AG09309 (cell line): ENCODE measurements around the gene GPC3.

Experiments used
- DNase-seq: peaks from one replicate; pipeline ENCODE4 v3.0.0-alpha.2; 2010; ENCODE audit warnings: low read depth
- H3K4me3 ChIP-seq: 2 replicates; pipeline ENCODE4 v1.5.1; 2011; ENCODE audit warnings: mild to moderate bottlenecking, low read depth, low read length, moderate library complexity; ENCODE audit not compliant: control insufficient read depth
- CTCF ChIP-seq: IDR thresholded peaks from 2 replicates; pipeline ENCODE4 v1.5.1; 2011; ENCODE audit warnings: mild to moderate bottlenecking, low read depth, low read length, inconsistent platforms; ENCODE audit not compliant: insufficient read depth, control insufficient read depth; ENCODE audit errors: missing control alignments

Gene GPC3

DNA sequence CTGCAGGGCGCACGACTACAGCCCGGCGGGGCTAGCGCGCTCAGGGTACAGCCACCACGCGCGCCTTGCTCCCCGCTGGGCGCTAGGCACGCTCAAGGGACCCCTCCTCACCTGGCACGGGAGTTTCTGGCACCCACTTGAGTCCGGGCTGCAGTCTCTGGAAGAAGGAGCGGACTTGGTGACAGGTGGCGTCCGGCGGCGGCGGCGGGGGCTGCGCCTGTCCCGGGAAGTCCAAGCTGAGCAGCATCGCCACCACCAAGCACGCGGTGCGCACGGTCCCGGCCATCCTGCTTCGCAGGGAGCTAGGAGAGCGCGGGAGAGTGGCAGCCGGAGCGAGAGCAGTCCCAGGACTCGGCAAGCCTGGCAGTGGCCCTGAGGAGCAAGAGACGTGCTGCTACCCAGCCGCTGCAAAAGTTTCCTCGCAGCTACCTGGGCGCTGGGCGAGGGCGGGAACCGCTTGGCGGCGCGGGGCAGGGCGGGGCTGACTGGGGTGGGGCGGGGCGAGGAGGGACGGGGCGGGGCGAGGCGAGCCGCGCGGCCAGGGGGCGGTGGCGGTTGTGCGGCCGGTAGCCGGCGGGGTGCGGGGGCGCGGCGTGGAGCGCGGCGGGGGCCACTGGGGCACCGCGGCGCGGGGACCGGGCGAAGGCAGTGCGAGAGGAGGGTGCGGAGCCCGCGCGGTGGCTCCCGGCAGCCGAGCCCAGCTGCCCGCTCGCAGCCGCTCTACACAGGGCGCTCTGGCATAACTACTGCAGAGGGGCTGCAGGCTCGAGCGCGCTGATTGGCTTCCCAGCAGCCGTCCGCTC, at the start of gene GPC3:
GPC3 (minus strand) TSS at position 431 of the 803 bp plus-strand sequence.
- no peak for DNase-seq
- H3K4me3 ChIP-seq, result no peak within 1 kb of the TSS

GRCh38 chrX:134032441-134032840, 47.0 kb upstream of the GPC3 start:
- no peak for DNase-seq
- no peak for TF ChIP-seq CTCF
- no peak overlapping the region for H3K4me3 ChIP-seq

More for the DNA sequence above, at the start of gene GPC3:
- no peak for TF ChIP-seq CTCF

DNA sequence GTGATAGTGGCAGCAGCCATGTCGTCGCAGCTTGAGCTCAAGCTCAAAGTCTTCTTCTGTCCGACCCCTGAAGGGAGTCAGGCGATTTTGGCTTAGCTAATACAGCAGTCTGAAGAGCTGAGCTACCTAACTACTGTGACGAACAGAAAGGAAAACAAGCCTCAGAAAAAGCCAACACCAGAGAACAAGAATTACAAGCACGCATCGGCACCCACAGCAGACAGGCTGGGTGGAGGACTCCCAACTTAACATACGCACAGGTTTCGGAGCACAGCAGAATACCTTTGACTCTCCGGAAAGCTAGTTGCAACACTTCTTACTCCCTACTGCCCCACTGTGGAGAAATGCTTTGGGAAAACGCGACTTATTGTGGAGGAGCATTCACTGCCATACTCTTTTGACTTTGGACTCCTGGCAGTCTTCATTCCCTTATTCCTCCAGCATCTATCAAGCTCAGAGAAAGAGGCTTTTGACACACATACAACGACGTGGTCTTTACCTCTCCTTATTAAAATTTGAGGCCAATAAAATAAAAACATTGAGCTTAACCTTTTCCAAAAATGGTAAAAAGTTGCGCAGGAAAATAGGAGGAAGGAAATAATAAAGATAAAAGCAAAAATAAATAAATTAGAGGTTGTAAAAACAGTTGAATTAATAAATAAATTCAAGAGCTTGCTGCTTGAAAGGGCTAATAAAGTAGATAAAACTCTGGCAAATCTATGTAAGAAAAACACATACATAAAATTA, 41.3 kb upstream of the GPC3 start:
- peak; percentile 42 for TF ChIP-seq CTCF
- H3K4me3 ChIP-seq, result no peak overlapping the region
- DNase-seq, result no peak

DNA sequence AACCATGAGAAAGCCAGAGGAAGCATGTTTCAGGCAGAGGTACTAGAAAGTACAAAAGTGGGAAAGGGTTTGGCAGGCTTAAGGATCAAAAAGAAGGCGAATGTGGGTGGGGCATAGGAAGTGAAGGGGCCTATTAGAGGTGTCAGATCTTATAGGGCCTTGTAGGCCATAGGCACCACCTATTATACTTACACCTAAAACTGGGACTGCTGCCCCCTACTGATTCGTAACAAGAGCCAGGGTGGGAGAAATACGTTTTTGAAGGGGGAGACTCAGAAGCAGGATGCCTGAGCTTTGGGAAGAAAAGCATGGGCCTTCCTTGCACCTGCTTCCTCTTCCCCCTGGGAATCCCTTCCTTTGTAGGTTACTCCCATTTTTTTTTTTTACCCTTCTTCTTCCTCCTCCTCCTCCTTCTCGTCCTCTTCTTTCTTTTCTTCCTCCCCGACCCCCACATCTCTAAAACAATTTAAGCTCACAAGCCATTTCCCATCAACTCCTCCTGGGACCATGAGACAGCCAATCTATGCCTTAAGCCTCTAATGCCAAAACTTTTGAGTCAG, 40.7 kb upstream of the GPC3 start:
- H3K4me3 ChIP-seq, result no peak overlapping the region
- no peak for DNase-seq
- no peak for TF ChIP-seq CTCF

DNA sequence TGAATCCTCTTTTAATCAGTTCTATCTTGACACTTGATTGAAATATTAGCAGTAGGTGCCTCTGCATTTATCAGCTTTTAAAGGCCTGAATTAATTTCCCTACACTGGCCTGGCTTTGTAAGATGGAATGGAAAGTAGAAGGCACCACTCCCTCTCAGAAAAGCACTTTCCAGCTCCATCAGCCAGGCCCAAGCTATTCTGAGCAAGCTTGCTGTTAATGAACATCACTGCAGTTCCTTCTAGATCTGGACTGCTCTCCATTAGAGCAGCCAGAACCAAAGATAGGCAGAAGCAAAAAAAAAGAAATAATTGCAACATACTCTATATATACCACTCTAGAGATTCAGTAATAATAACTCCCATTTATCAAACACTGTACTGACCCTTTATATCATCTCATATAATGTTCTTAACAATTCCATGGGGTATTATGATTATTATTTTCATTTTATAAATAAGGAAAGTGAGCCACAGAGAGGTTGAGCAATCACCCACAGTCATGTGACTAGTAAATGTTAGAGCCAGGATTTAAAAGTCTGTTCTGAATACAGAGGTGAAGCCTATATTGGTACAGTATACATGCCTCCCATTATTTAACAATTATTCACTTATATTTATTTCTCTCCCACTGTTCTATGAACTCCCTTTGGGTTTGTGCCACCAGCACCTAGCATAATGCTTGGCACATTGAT, 39.4 kb upstream of the GPC3 start:
- no peak for DNase-seq
- H3K4me3 ChIP-seq, result no peak overlapping the region
- TF ChIP-seq CTCF, result no peak

- no peak for TF ChIP-seq CTCF
- no peak for DNase-seq
- no peak overlapping the region for H3K4me3 ChIP-seq
These were observed 38.5 kb upstream of the GPC3 start for GRCh38 chrX:134023851-134024281.
